ENCODE results near the gene NDUFAF8. TPM values are rescaled to one million over a fixed set of nuclear protein-coding genes. Genes with fewer than 3 reads are reported as not detected.
A peak's percentile ranks its signal among the peaks of the same experiment; 100 is the strongest.

The NDUFAF8 gene
- total RNA-seq, 1 experiment from 2014 or later: 60.1 TPM

- H3K36me3 Mint-ChIP-seq (ENCODE audit: insufficient read depth in 1 of 3, low read depth in 3 of 3): peaks cover 2 to 15% (median 9%) of the 10 kb centered on the region in 3 experiments; a peak in 6 of 7 replicates
- no peak overlapping the region for H2BK12ac ChIP-seq (ENCODE audit: insufficient read length, low read depth, low read length)
These were observed 2.7 kb downstream of the NDUFAF8 start for GRCh38 chr17:81241648-81242420.

More at GRCh38 chr17:81241648-81242420, 2.7 kb downstream of the NDUFAF8 start:
- Mint-ChIP-seq H3K9me3 (no peaks in the 10 kb centered on the region; a peak in 2 of 5 replicates), H3K4me3 (peak overlapping the region; percentile 4 to 32; a peak in 2 of 5 replicates), H3K4me1 (peaks cover 19 to 32% of the 10 kb centered on the region in 2 experiments), H3K27ac (0 out of 7 replicates have a peak overlapping the region, but pooled peaks of 2 of the 3 experiments have one; percentile 13 to 54), H3K27me3 (ENCODE audit: low read depth) (peaks cover 3% of the 10 kb centered on the region)
- Histone ChIP-seq H2AK5ac (ENCODE audit: insufficient read length, low read length) (no peak overlapping the region), H2BK20ac (ENCODE audit: low read depth, low read length, poor library complexity, severe bottlenecking) (no peak overlapping the region), H3K56ac (ENCODE audit: insufficient read length, low read depth, low read length) (no peak overlapping the region), H3K18ac (ENCODE audit: insufficient read length, low read depth, low read length) (no peak overlapping the region), H2AFZ (ENCODE audit: low read length) (no peak overlapping the region), H3T11ph (ENCODE audit: low read length) (no peak overlapping the region), H3K79me1 (ENCODE audit: insufficient read depth, low read depth, low read length, poor library complexity, severe bottlenecking) (peaks cover 3% of the 10 kb centered on the region), H3K23me2 (ENCODE audit: insufficient read length, low read depth, low read length, poor library complexity, severe bottlenecking) (peaks cover 12% of the 10 kb centered on the region), H2BK5ac (ENCODE audit: insufficient read length, low read length) (no peak overlapping the region), H3K14ac (ENCODE audit: insufficient read depth, low read length) (no peak overlapping the region), H3K4me1 (ENCODE audit: insufficient read depth, low read length) (no peaks in the 10 kb centered on the region), H3K27me3 (ENCODE audit: insufficient read depth, low read length) (no peaks in the 10 kb centered on the region), H3K4ac (ENCODE audit: low read depth, low read length) (no peak overlapping the region), H3K4me2 (ENCODE audit: insufficient read depth, insufficient read length, low read length) (no peak overlapping the region), H4K20me1 (ENCODE audit: control insufficient read depth, insufficient read depth, insufficient read length) (peaks cover 3% of the 10 kb centered on the region), H3K27ac (ENCODE audit: insufficient read length, low read depth, low read length) (no peak overlapping the region), H3K79me2 (ENCODE audit: insufficient read depth, low read length) (peaks cover 4% of the 10 kb centered on the region), H2BK120ac (ENCODE audit: low read depth, low read length, poor library complexity, severe bottlenecking) (no peak overlapping the region), H3K9me3 (ENCODE audit: control insufficient read depth, low read depth, low read length) (no peaks in the 10 kb centered on the region), H4K5ac (ENCODE audit: insufficient read length, low read depth, low read length) (no peak overlapping the region), H2BK15ac (ENCODE audit: low read depth, low read length) (no peak overlapping the region), H3K9ac (ENCODE audit: extremely low read depth, insufficient read length, low read length) (no peak overlapping the region), H4K91ac (ENCODE audit: insufficient read length, low read depth, low read length) (no peak overlapping the region), H4K8ac (replicated peaks; ENCODE audit: insufficient read length, low read depth, low read length) (no peak overlapping the region), H3K23ac (ENCODE audit: insufficient read length, low read depth, low read length) (no peak overlapping the region)
- peak; percentile 91 for DNase-seq
- WGBS (ENCODE audit: extremely low coverage, insufficient read length, low lambda C conversion rate): no CpG with 5 or more reads among the region's 26 CpGs
- TF ChIP-seq CTCF (conservative IDR thresholded peaks at IDR 0.05): peak; percentile 94
